Activated naive CD8-positive, alpha-beta T cell treated with anti-CD3 and anti-CD28 coated beads, Interleukin-2, amount 10 ng/mL, durations not matched to agents 7 days and 5 days (primary cell): ENCODE results near the gene SLC7A8. TPM values are rescaled to one million over a fixed set of nuclear protein-coding genes. Genes with fewer than 3 reads are reported as not detected.

Source experiments
- ATAC-seq: fragments of 150-1000 bp; cut with Tn5 transposase; one replicate; pipeline ENCODE4 v1.10.0; 2021; ENCODE audit warnings: low read depth, moderate library complexity
- POLR2A ChIA-PET: fragments of 350-600 bp; sonication (Branson Sonifier 250); formaldehyde crosslinking; loops from one replicate; lab custom pipeline; 2021; ENCODE audit warnings: antibody characterized with exemption; lab: Charles Lee
- DNase-seq: peaks from one replicate; pipeline ENCODE4 v3.0.0; 2021
- H3K27ac Mint-ChIP-seq: one replicate; pipeline ENCODE4 v1.8.0; 2022; ENCODE audit warnings: mild to moderate bottlenecking, mixed read lengths
- H3K27me3 Mint-ChIP-seq: one replicate; pipeline ENCODE4 v1.8.0; 2022; ENCODE audit warnings: mild to moderate bottlenecking, moderate library complexity, mixed read lengths
- H3K36me3 Mint-ChIP-seq: one replicate; pipeline ENCODE4 v1.8.0; 2021; ENCODE audit warnings: mild to moderate bottlenecking, mixed read lengths
- H3K4me1 Mint-ChIP-seq: one replicate; pipeline ENCODE4 v1.8.0; 2021; ENCODE audit warnings: mixed read lengths
- H3K4me3 Mint-ChIP-seq: one replicate; pipeline ENCODE4 v1.8.0; 2022; ENCODE audit warnings: mild to moderate bottlenecking, moderate library complexity, mixed read lengths
- H3K9me3 Mint-ChIP-seq: one replicate; pipeline ENCODE4 v1.8.0; 2021; ENCODE audit warnings: mixed read lengths
- total RNA-seq, 2 experiments: library from RNA; stranded (reverse); gene quantifications; one replicate each; pipeline ENCODE4 v1.2.3, GENCODE V29; 2021

The SLC7A8 gene
- total RNA-seq, 2 experiments from 2014 or later = 1.8 to 3.1 TPM

GRCh38 chr14:23076785-23077408, 106.6 kb downstream of the SLC7A8 start:
- POLR2A ChIA-PET = interaction anchor here (0.6 to 1.7 kb wide), 3 partner anchors 15 to 43 kb away, joined by 4 to 6 read pairs (median 4); partner anchors contain the start of genes ACIN1 and C14orf119
- H3K36me3 Mint-ChIP-seq = peaks cover 25% of the 10 kb centered on the region
- no peak overlapping the region for H3K27ac Mint-ChIP-seq
- H3K27me3 Mint-ChIP-seq = no peaks in the 10 kb centered on the region
- ATAC-seq (no peak), DNase-seq (no peak)
- H3K4me3 Mint-ChIP-seq = no peak overlapping the region
- no peaks in the 10 kb centered on the region for H3K9me3 Mint-ChIP-seq
- peaks cover 4% of the 10 kb centered on the region for H3K4me1 Mint-ChIP-seq

Other genes starting within 250 kb of the SLC7A8 start
- 10 to 100 TPM; 60.5 to 62.6 TPM for gene HAUS4, start 226.6 kb downstream of the SLC7A8 start, total RNA-seq
- 1 to 10 TPM in 1 of 2 experiments, under 1 TPM in 1; 0.97 to 1.3 TPM for gene AJUBA, start 201.1 kb downstream of the SLC7A8 start, total RNA-seq
- 10 to 100 TPM; 11.4 to 11.6 TPM for gene C14orf93, start 173.5 kb downstream of the SLC7A8 start, total RNA-seq
- gene PSMB5, start 148.8 kb downstream of the SLC7A8 start, total RNA-seq = 10 to 100 TPM; 49.0 to 54.5 TPM
- not detected for gene PSMB11, start 141.4 kb downstream of the SLC7A8 start, total RNA-seq
- gene CDH24, start 126.1 kb downstream of the SLC7A8 start, total RNA-seq = 1 to 10 TPM; 2.3 to 2.4 TPM
- gene ACIN1, start 88.5 kb downstream of the SLC7A8 start, total RNA-seq = 100 to 1,000 TPM; 212 to 214 TPM
- gene C14orf119, start 88.2 kb downstream of the SLC7A8 start, total RNA-seq = 10 to 100 TPM; 46.6 to 47.4 TPM
- gene CIROP, start 78.7 kb downstream of the SLC7A8 start, total RNA-seq = not detected
- gene CEBPE, start 64.4 kb downstream of the SLC7A8 start, total RNA-seq = 1 to 10 TPM; 1.8 to 2.1 TPM
- not detected for gene RNF212B, start 54.3 kb upstream of the SLC7A8 start, total RNA-seq
- 10 to 100 TPM; 11.8 to 12.8 TPM for gene HOMEZ, start 102.5 kb upstream of the SLC7A8 start, total RNA-seq
- gene PPP1R3E, start 119.2 kb upstream of the SLC7A8 start, total RNA-seq = 10 to 100 TPM; 50.8 to 51.7 TPM
- 1 to 10 TPM; 3.7 to 5.7 TPM for gene BCL2L2, start 123.2 kb upstream of the SLC7A8 start, total RNA-seq
- gene PABPN1, start 137.8 kb upstream of the SLC7A8 start, total RNA-seq = 100 to 1,000 TPM; 207 to 208 TPM
- 1 to 10 TPM; 3.4 to 4.8 TPM for gene SLC22A17, start 169.2 kb upstream of the SLC7A8 start, total RNA-seq
- not detected for gene EFS, start 181.5 kb upstream of the SLC7A8 start, total RNA-seq
- under 1 TPM in 1 of 2 experiments, not detected in 1; 0.39 TPM for gene IL25, start 189.1 kb upstream of the SLC7A8 start, total RNA-seq
- gene CMTM5, start 193.4 kb upstream of the SLC7A8 start, total RNA-seq = not detected
- gene MYH6, start 224.6 kb upstream of the SLC7A8 start, total RNA-seq = not detected